NCI-H2081 (cell line): Measurements from ENCODE around the gene UBE2Z.
"Not testable (repeated sequence)": the region's sequence is repeated elsewhere in the genome, so short reads cannot be mapped to it uniquely, and the experiment has no call there.

Experiments used
- DNase-seq, 2 experiments: peaks; one replicate each; lab custom pipeline; 2025; lab: John Stamatoyannopoulos, UW

The UBE2Z gene

GRCh38 chr17:48904428-48904827, 3.8 kb upstream of the UBE2Z start:
- DNase-seq: no peak

- no peak for DNase-seq
Observed at GRCh38 chr17:48905987-48906515, 2.2 kb upstream of the UBE2Z start.

- DNase-seq: peak in 1 of 2 experiments; percentile 57
Observed at GRCh38 chr17:48907713-48908046, 527 bp upstream of the UBE2Z start.

- peak; percentile 87 to 88 for DNase-seq
Observed at GRCh38 chr17:48908853-48909394, 717 bp downstream of the UBE2Z start.

GRCh38 chr17:48909783-48910182, 1.6 kb downstream of the UBE2Z start:
- DNase-seq: no peak

GRCh38 chr17:48910370-48910769, 2.2 kb downstream of the UBE2Z start:
- DNase-seq: no peak

GRCh38 chr17:48912476-48912875, 4.3 kb downstream of the UBE2Z start:
- no peak for DNase-seq

- no peak for DNase-seq
Observed at GRCh38 chr17:48915459-48916282, 7.5 kb downstream of the UBE2Z start.

- DNase-seq: no peak
Observed at GRCh38 chr17:48925251-48925990, 17.2 kb downstream of the UBE2Z start.

GRCh38 chr17:48925991-48926342, 17.8 kb downstream of the UBE2Z start:
- DNase-seq: no peak

GRCh38 chr17:48927978-48928745, 20.0 kb downstream of the UBE2Z start:
- DNase-seq: no peak

GRCh38 chr17:48928876-48929811, 20.9 kb downstream of the UBE2Z start:
- DNase-seq: no peak

GRCh38 chr17:48929812-48930165, 21.6 kb downstream of the UBE2Z start:
- no peak for DNase-seq

- no peak for DNase-seq
Observed at GRCh38 chr17:48930435-48930873, 22.2 kb downstream of the UBE2Z start.

- DNase-seq: no peak
Observed at GRCh38 chr17:48933035-48933434, 24.8 kb downstream of the UBE2Z start.

- DNase-seq: peak; percentile 80 to 93
Observed at GRCh38 chr17:48944515-48945260, 36.5 kb downstream of the UBE2Z start, which contains the start of gene SNF8. TSS of gene SNF8 (minus strand) at chr17:48944842. CDS start at chr17:48944734, 108 bp downstream.

GRCh38 chr17:48945261-48945651, 37.0 kb downstream of the UBE2Z start:
- not testable (repeated sequence) for DNase-seq

- no peak for DNase-seq
Observed at GRCh38 chr17:48951572-48951971, 43.4 kb downstream of the UBE2Z start.

- DNase-seq: no peak
Observed at GRCh38 chr17:48952904-48953303, 44.7 kb downstream of the UBE2Z start.

GRCh38 chr17:48954300-48954755, 46.1 kb downstream of the UBE2Z start:
- peak in 1 of 2 experiments; percentile 15 for DNase-seq
